GM21381 (cell line): ENCODE measurements around the gene CLDN18.

ENCODE experiments used
- ATAC-seq: cut with Tn5 transposase; IDR thresholded peaks from one replicate; pipeline ENCODE4 v1.9.1; 2021; ENCODE audit warnings: mild to moderate bottlenecking, moderate library complexity; ENCODE audit not compliant: unreplicated experiment

The CLDN18 gene

DNA sequence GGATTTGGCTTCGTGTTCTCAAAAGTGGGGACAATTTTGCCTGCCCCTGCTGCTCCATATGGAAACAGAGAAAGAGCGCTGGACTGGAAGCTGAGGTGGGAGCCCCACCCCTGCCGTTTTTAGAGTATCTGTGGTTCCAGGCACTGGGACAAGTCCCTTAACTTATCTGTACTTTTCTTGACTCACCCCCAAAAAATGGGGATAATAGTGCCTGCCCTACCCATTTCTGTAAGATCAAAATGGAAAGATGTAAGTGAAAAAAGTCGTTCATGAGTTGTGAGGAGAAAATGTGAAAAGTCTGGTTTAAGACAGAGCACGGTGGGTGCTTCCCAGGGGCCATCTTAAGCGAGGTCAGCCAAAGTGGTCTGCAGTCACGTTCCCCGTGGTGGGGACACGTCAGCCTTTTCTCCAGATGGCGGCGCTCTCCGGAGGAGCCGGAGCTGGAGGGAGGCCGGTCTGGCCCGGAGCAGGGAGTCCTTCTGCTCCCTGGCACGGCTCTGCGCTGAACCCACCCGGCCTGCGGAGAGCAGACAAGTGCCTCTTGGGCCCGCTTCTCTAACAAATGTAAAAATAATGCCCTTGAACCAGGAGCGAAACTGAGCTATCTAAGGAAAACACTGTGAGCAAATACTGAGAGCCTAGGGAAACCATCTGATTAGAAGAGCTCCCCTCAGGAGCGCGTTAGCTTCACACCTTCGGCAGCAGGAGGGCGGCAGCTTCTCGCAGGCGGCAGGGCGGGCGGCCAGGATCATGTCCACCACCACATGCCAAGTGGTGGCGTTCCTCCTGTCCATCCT, at the start of gene CLDN18:
TSS of gene CLDN18 (plus strand) at position 690 of the 797 bp plus-strand sequence. CDS start at position 751, 61 bp downstream.
- ATAC-seq: no peak

- no peak for ATAC-seq
Measured at GRCh38 chr3:137962251-137962650, 47.7 kb upstream of the CLDN18 start.

DNA sequence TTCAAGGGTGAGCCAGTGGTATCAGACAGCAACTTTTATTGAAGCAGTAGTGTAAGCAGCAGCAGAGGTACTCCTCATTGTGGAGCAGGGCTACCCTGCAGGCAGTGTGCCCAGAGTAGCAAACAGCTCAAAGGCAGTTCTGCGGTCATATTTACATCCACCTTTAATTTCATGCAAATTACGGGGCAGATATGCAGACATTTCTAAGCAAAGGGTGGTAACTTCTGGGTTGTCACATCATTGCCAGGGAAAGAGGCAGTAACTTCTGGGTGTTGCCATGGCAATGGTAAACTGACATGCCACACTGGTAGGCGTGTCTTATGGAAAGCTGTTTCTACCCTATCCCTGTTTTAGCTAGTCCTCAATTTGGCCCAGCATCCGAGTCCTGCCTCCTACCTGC, 46.5 kb upstream of the CLDN18 start:
- ATAC-seq: no peak

DNA sequence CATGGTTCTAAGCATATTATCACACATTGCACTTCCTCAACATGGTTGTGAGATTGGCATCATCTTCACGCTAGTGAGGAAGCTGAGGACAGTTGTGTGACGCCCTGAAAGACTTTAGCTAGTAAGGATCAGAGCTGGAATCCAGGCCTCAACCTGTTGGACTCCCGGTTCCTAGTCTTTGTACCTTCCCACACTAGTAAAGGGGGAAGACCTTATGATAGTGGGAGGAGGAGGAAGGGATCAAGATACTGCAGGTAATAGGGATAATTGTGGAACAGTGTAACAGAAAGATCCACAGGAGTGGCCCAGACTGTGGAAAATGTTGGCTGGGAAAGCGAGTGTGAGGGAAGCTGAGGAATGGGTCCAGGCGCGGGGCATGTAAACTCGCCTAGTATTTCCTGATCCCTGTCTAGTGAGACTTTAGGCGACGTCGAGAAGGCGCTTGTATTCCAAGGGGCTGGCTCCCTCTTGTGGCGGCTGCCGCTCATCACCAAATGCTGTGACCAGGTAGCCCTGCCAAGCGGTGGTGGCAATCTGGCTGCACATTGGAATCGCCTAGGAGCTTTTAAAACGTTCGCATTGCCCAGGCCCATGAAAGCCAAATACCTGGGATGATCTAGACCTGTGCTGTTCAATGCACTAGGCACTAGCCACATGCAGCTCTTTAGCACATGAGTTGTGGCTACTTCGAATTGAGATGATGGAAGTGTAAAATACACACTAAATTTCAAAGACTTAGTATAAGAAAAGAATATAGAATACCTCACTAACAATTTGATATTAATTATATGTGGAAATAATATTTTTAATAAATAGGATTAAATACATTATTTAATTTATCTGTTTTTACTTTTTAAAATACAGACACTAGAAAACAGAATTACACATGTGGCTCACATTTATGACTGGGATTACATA, 38.8 kb upstream of the CLDN18 start:
- ATAC-seq: peak; percentile 95

DNA sequence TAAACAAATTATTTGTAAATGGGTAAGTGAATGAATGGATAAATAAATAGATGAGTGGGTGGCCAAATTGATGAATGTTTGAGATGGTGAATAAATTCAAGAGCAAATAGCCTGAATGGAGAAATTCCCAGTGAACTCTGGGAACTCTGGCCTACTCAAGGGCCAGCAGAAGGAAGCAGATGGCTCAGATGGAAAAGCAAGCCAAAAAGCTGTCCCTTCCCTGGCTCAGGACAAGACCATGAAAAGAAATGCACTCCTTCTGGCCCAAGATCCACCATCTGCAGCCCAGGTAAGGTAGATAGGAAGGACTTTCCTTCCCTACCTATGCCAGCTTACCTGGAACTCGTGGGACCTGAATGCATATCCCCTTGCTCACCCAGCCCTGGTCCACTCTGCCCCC, 37.6 kb upstream of the CLDN18 start:
- ATAC-seq: no peak

DNA sequence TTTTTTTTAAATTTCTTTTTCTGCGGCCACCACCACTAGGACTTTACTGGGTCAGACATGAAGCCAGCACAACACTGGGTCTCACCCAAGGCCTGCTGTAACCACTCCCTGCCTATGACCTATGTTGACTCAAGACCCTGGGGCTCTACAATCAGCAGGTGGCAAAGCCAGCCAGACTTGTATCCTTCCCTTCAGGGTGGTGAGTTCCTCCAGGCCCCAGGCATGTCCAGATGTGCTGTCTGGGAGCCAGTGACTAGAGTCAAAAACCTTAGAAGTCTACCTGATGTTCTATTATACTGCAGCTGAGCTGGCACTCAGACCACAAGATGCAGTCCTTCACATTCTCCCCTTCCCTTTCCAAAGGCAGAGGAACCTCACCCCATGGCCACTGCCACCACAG, 31.6 kb upstream of the CLDN18 start:
- ATAC-seq: no peak

GRCh38 chr3:137987723-137988122, 22.2 kb upstream of the CLDN18 start:
- ATAC-seq: peak; percentile 20

- peak; percentile 79 for ATAC-seq
Measured at GRCh38 chr3:137988152-137988551, 21.8 kb upstream of the CLDN18 start.

- peak; percentile 64 for ATAC-seq
Measured at GRCh38 chr3:137988982-137989381, 21.0 kb upstream of the CLDN18 start.

- ATAC-seq: no peak
Measured at GRCh38 chr3:137990427-137990826, 19.5 kb upstream of the CLDN18 start.

DNA sequence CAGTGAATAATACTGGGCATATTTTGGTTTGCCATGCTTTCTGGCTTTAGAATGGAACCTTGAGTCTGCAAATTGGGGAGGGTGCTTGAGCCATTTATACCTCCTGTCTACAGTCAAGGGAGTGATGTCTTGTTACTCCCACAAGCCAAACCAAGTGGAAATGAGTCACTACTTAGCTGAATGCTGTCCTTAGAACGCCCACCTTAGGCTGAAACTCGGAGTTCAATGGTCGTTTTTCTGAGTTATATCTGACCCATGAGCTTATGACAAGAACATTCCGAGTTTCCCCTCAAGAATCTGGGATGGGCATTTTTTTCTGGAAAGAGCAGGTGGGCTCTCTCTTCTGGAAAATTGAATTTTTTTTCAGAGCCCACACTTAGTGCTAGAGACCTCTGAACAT, 17.4 kb upstream of the CLDN18 start:
- no peak for ATAC-seq

DNA sequence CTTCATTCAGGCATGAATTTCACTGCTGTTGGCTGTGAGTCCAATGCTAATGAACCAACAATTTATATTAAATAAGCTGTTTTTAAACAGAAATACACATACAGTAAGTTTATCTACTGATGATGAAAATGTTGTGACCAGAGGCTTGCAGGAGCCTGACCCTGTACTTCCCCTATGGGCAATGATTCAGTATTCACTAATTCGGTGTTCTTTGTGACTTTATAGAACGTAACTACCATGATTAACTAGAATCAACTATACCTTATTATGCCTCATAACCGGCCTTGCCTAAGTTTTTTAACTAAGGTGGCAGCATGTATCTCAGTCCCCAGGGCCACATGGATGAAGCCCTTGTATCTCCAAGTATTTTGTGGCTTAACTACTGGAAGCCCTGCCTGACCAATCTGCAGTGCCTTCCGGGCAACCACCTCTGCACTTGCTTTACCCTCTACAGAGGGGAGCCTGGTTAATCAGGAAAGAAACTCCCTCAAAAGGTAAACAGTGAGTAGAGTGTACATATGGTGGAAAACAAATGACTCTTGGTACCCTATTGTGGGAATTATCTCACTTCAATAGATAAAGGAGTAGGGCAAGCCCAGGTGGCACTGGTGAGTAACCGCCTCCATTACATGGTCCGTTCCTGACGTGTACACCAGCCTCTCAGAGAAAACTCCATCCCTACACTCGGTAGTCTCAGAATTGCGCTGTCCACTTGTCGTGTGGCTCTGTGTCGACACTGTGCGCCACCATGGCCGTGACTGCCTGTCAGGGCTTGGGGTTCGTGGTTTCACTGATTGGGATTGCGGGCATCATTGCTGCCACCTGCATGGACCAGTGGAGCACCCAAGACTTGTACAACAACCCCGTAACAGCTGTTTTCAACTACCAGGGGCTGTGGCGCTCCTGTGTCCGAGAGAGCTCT, 11.6 kb upstream of the CLDN18 start:
- ATAC-seq: no peak

DNA sequence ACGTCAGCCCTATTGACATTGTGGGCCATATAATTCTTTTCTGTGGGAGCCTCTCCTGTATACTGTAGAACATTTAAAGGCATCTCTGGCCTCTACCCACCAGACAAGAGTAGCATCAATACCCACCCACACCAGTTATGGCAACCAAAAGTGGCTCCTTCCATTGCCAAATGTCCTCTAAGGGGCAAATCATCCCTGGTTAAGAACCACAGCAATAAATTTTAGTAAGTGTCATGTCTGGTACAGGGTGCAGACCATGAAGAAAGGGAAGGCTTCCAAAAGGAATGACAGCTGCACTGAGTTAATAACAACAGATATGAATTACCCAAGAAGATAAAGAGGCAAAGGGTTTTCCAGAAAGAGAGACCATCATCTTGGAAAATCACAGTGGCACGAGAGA, 6.9 kb upstream of the CLDN18 start:
- ATAC-seq: no peak

GRCh38 chr3:138005627-138006026, 4.3 kb upstream of the CLDN18 start:
- ATAC-seq: no peak

GRCh38 chr3:138007898-138008297, 2.1 kb upstream of the CLDN18 start:
- ATAC-seq: no peak

- ATAC-seq: no peak
Measured at GRCh38 chr3:138010273-138010590, 267 bp downstream of the CLDN18 start.

DNA sequence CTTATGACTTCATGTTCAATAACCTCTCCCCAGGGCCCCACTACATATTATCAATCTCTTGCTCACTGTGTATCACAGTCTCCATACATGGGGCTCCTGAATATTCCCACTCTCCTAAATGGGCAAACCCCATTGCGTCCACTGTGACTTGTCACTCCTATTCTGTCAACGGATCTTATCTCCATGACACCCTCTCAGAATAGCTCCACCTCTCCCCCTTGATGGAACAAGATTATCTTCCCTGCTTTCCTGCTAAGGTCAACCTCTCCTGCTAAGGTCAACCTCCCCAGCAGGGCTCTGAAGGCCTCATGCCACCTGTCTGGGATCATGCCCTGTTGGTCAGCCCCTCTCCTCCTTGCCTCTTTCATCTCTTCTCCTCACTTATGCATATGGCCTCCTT, 1.8 kb downstream of the CLDN18 start:
- no peak for ATAC-seq

DNA sequence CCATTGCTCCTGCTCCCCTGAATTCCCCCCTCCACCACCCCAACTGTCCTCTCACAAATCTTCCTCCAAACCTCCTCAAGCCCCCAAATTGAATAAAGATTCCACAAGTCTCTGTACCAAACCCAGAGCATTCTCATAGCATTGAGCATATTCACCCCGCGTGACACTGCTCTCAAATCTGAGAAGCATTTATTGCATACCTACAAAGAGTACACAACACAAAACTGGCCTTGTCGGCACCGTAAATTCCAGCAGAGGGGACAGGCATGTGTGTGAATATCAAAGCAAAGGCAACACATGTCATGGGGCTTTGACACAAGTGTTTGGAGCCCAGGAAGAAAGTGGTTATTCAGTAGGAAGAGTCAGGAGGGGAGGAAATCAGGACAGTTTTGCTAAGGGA, 2.6 kb downstream of the CLDN18 start:
- no peak for ATAC-seq

- ATAC-seq: no peak
Measured at GRCh38 chr3:138016065-138016464, 6.1 kb downstream of the CLDN18 start.

- ATAC-seq: no peak
Measured at GRCh38 chr3:138019281-138020069, 9.5 kb downstream of the CLDN18 start.
